MCF 10A (cell line): ENCODE measurements around the gene CCDC68. TPM values are rescaled to one million over a fixed set of nuclear protein-coding genes. Genes with fewer than 3 reads are reported as not detected.

Source experiments
- BruUV-seq: library from RNA; stranded (reverse); fragments of 400-500 nt; replicated peaks from 2 replicates; lab custom pipeline; 2021; lab: Mats Ljungman, UMichigan
- CTCF ChIA-PET: fragments of 300-600 bp; sonication (Branson Sonifier 250); formaldehyde crosslinking; extraction: SDS; loops from one replicate; lab custom pipeline; 2021; ENCODE audit warnings: antibody characterized with exemption, inconsistent platforms; lab: Yijun Ruan, JAX
- POLR2A ChIA-PET: fragments of 300-600, 350-650 bp; sonication (Branson Sonifier 250); formaldehyde crosslinking; extraction: SDS; loops from one replicate; lab custom pipeline; 2020; ENCODE audit warnings: antibody characterized with exemption, inconsistent platforms; lab: Yijun Ruan, JAX
- DNase-seq: peaks from one replicate; pipeline ENCODE4 v3.0.0-alpha.2; 2018; ENCODE audit not compliant: unreplicated experiment
- H3K27ac Mint-ChIP-seq: one replicate; pipeline ENCODE4 v1.8.0; 2022; ENCODE audit warnings: mild to moderate bottlenecking, low read depth, mixed read lengths; ENCODE audit not compliant: unreplicated experiment
- H3K27me3 Mint-ChIP-seq: one replicate; pipeline ENCODE4 v1.8.0; 2022; ENCODE audit warnings: mixed read lengths; ENCODE audit not compliant: insufficient read depth, unreplicated experiment
- H3K36me3 Mint-ChIP-seq: one replicate; pipeline ENCODE4 v1.8.0; 2022; ENCODE audit warnings: mild to moderate bottlenecking, moderate library complexity, mixed read lengths; ENCODE audit not compliant: insufficient read depth, unreplicated experiment
- H3K4me1 Mint-ChIP-seq: one replicate; pipeline ENCODE4 v1.8.0; 2022; ENCODE audit warnings: mixed read lengths; ENCODE audit not compliant: insufficient read depth, unreplicated experiment
- H3K4me3 Mint-ChIP-seq: one replicate; pipeline ENCODE4 v1.8.0; 2022; ENCODE audit warnings: mild to moderate bottlenecking, moderate library complexity, mixed read lengths; ENCODE audit not compliant: unreplicated experiment
- H3K9me3 Mint-ChIP-seq: one replicate; pipeline ENCODE4 v1.8.0; 2022; ENCODE audit warnings: mixed read lengths; ENCODE audit not compliant: unreplicated experiment
- intact Hi-C: fragments of 100-400 bp; cut with micrococcal nuclease; formaldehyde crosslinking; loops from 2 replicates; pipeline ENCODE4 v1.14.1; 2022
- total RNA-seq: library from RNA; stranded (reverse); gene quantifications from 2 replicates; pipeline ENCODE4 v1.2.3, GENCODE V29; 2022
- TF ChIP-seq, protein P1 (sequence below): fragments of 200-600 bp; IDR thresholded peaks from one replicate; pipeline ENCODE4 v1.8.0; 2022; ENCODE audit warnings: antibody characterized with exemption, mild to moderate bottlenecking; ENCODE audit not compliant: unreplicated experiment

The CCDC68 gene
- total RNA-seq, 1 experiment from 2014 or later, result 3.3 TPM

DNA sequence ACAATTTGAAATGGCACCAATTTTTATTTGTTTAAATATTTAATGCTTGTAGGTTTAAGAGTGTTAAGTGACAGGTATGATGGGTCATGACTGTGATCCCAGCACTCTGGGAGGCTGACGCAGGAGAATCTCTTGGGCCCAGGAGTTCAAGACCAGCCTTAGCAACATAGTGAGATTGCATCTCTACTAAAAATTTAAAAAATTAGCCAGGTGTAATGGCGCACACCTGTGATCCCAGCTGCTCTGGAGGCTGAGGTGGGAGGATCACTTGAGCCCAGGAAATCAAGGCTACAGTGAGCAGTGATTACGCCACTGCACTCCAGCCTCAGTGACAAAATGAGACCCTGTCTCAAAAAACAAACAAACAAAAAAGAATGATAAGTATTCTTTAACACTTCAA lies 43.0 kb upstream of the CCDC68 start:
- CTCF ChIA-PET, result no interaction called here
- Mint-ChIP-seq H3K4me1 (no peaks in the 10 kb centered on the region), H3K27me3 (no peaks in the 10 kb centered on the region), H3K36me3 (no peaks in the 10 kb centered on the region), H3K27ac (no peak overlapping the region), H3K9me3 (no peaks in the 10 kb centered on the region), H3K4me3 (no peak overlapping the region)
- DNase-seq, result no peak
- BruUV-seq, result no TSS peak
- POLR2A ChIA-PET, result no interaction called here
- TF ChIP-seq, protein P1, sequence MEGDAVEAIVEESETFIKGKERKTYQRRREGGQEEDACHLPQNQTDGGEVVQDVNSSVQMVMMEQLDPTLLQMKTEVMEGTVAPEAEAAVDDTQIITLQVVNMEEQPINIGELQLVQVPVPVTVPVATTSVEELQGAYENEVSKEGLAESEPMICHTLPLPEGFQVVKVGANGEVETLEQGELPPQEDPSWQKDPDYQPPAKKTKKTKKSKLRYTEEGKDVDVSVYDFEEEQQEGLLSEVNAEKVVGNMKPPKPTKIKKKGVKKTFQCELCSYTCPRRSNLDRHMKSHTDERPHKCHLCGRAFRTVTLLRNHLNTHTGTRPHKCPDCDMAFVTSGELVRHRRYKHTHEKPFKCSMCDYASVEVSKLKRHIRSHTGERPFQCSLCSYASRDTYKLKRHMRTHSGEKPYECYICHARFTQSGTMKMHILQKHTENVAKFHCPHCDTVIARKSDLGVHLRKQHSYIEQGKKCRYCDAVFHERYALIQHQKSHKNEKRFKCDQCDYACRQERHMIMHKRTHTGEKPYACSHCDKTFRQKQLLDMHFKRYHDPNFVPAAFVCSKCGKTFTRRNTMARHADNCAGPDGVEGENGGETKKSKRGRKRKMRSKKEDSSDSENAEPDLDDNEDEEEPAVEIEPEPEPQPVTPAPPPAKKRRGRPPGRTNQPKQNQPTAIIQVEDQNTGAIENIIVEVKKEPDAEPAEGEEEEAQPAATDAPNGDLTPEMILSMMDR, result no peak
- intact Hi-C loops, result no loop called here

DNA sequence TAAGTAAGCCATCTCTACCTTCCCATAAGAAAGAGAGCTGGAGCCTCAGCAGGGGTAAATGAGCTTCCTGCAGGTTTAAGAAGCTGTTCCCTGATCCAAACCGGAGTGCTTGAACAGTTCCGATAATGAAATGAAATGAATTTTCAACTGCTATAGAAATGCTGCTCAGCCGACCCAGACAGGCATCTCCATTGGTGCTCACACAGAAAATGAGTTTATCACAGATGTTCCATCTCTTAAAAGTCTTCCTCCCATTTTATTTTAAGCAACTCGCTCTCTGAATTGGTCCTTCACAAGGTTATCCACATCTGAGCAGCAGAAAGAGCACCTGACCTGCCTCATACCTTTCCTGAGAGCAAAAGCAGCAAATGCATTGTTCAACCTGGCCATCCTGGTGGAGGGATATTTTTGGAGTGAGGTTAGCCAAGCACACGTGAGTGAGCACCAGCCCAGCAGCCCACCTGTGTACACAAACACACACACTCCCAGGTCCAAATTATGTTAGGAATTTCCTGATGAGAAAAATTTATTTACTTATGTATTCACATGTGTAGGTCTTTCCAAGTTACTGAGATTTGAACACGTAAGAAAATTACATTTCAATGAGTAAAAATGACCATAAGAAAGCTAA lies 42.2 kb upstream of the CCDC68 start:
- no peak overlapping the region for H3K27ac Mint-ChIP-seq
- no peak overlapping the region for H3K4me3 Mint-ChIP-seq
- H3K27me3 Mint-ChIP-seq, result no peaks in the 10 kb centered on the region
- DNase-seq, result no peak
- ChIA-PET CTCF (no interaction called here), POLR2A (no interaction called here)
- H3K9me3 Mint-ChIP-seq, result no peaks in the 10 kb centered on the region
- BruUV-seq, result no TSS peak
- TF ChIP-seq, protein P1, result no peak
- no peaks in the 10 kb centered on the region for H3K36me3 Mint-ChIP-seq
- no peaks in the 10 kb centered on the region for H3K4me1 Mint-ChIP-seq
- intact Hi-C loops, result no loop called here

DNA sequence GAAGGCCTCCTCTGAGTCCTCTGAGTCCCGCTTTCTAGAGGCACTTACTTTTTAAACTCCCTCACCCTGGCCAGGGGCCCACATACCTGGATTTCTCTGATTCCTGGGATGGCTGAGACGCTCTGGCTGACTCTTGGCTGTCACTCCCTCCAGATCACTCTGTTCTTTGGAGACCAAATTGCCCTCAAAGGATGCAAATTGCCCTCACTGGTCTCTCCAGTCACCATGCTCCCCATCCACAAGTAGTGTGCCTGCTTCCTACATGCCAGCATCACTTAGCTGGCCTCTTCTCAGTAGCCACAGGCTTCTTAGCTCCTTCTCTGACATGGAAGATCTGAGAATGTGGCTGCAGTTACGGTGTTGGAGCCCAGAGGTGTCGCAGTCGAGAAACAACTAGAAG lies 41.3 kb upstream of the CCDC68 start:
- no peak for DNase-seq
- no peak overlapping the region for H3K27ac Mint-ChIP-seq
- BruUV-seq, result no TSS peak
- H3K27me3 Mint-ChIP-seq, result no peaks in the 10 kb centered on the region
- TF ChIP-seq, protein P1, result no peak
- H3K36me3 Mint-ChIP-seq, result no peaks in the 10 kb centered on the region
- H3K4me1 Mint-ChIP-seq, result no peaks in the 10 kb centered on the region
- CTCF ChIA-PET, result no interaction called here
- no peaks in the 10 kb centered on the region for H3K9me3 Mint-ChIP-seq
- no peak overlapping the region for H3K4me3 Mint-ChIP-seq
- POLR2A ChIA-PET, result no interaction called here
- intact Hi-C loops, result no loop called here

DNA sequence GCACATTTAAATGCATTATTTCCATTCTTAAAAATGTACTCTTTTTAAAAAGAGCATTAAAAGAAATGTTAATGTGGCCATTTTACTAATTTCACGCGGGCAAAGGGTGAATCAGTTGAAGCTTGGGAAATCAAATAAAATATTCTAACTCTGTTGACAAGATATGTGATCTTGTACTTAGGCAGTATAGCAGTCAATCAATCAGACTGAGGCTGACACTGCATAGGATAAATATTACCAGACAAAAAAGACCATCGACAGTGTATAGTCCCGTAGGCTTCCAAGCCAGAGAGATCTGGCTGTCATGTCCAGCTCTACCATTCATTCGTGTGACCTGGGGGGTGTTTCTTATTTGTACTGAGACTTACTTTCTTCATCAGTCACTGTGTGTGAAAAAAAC lies 39.8 kb upstream of the CCDC68 start:
- H3K27ac Mint-ChIP-seq, result no peak overlapping the region

More for the DNA sequence above, 39.8 kb upstream of the CCDC68 start:
- no peaks in the 10 kb centered on the region for H3K36me3 Mint-ChIP-seq
- TF ChIP-seq, protein P1, result no peak
- BruUV-seq, result no TSS peak
- H3K9me3 Mint-ChIP-seq, result no peaks in the 10 kb centered on the region
- H3K4me1 Mint-ChIP-seq, result no peaks in the 10 kb centered on the region
- ChIA-PET POLR2A (no interaction called here), CTCF (no interaction called here)
- intact Hi-C loops, result no loop called here
- no peaks in the 10 kb centered on the region for H3K27me3 Mint-ChIP-seq
- DNase-seq, result no peak
- H3K4me3 Mint-ChIP-seq, result no peak overlapping the region
